GM18909 (cell line): Measurements from ENCODE around the gene LRRC25.
A peak's percentile ranks its signal among the peaks of the same experiment; 100 is the strongest.

Experiments
- ATAC-seq: cut with Tn5 transposase; IDR thresholded peaks from one replicate; pipeline ENCODE4 v1.9.1; 2021; ENCODE audit warnings: mild to moderate bottlenecking; ENCODE audit not compliant: unreplicated experiment, poor library complexity

The LRRC25 gene

DNA sequence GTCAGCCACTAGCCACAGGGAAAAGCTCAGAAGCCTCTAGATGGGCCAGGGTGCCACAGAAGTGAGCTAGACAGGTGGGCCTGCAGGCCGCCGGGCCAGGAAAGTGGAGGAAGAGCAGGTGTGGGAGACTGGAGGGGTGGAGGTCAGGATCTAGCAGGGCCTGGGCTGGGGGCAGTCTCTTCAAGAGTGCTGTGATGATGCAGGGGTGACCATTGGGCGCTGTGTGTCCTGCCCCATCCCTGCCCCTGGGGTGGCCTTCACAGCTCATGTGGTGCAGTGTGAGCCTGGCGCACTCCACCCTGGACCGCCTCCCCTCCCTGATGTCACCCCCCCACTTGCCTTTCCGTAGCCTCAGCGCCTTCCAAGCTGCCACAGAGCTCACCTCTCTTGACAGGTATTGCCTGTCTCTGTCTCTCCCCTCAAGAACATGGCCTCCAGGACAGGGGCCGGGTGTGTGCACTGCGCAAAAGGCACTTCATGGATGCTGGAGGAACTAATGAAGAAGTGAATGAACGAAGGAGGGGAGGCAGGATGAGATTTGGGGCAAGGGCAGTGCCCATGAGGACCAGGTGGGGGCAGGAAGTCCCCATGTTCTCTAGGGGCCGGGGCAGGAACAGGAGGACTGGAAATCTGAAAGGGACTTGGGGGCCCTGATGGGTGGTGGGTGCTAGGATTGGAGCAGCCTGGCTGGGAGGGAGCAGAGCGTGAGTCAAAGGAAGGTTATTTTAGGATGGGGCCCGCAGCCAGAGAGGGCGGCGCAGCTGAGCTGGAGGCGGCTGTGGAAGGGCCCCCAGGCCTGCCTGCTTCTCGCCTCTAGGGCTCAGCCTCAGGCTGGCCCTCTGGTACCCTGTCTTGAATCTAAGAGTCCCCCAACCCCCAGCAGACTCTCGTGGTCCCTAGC is 28.3 kb upstream of the LRRC25 start:
- ATAC-seq = no peak

DNA sequence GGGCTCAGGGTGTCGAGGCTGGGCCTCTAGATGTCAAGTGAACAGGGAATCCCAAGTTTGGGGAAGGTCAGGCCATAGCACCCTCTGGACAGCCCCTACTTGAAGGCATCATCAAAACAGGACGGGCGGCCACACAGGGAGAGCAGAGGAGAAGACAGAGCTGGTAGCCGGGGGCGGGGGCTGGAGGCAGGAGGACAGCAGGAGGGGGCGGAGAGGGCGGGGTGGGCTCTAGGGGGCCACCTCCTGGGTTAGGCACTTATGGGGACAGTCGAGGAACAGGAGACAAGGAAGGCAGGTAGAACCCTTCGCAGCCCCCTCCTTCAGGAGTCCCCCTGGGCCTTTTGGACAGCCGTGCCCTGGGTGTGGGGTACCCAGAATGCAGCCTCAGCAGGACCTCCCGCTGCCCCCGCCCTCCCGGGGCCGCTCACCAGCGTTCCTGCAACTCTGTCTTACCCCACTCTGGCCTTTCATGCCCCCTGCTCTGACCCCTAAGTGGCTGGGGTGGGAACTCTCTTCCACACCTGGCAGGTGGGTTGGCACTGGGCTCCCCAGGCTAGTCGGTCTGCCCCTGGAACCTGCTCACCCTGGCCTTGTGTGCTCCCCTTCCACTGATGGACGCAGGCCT is 27.6 kb upstream of the LRRC25 start:
- ATAC-seq = no peak

- ATAC-seq = no peak
Measured at GRCh38 chr19:18424122-18424889, 26.9 kb upstream of the LRRC25 start.

GRCh38 chr19:18423258-18424020 is 26.0 kb upstream of the LRRC25 start:
- no peak for ATAC-seq

GRCh38 chr19:18422530-18423191 is 25.2 kb upstream of the LRRC25 start:
- ATAC-seq = no peak

DNA sequence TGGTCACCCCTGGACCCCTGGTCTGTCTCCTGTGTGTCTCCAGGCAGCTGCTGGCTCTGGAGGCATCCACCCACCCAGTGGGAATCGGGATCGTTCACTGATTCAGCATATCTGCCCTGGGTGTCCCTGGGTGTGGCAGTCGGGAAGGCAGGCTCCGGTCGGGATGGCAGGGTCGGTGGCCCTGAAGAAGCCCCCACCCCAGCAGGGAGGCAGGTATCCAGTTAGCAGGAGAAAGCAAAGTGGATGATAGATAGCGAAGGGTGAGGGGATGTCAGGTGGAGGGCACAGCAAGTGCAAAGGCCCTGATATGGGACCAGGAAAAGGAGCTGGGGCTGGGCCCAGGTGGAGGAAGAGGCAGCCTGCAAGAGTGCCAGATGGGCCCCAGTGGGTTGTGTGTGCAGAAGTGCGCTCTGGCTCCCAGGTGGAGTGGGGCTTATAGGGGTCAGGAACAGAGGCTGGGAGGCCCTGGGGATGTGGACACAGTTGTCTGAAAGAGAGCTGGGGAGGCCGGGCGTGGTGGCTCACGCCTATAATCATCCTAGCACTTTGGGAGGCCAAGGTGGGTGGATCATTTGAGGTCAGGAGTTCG is 24.0 kb upstream of the LRRC25 start:
- ATAC-seq = no peak

GRCh38 chr19:18420930-18421329 is 23.5 kb upstream of the LRRC25 start:
- no peak for ATAC-seq

DNA sequence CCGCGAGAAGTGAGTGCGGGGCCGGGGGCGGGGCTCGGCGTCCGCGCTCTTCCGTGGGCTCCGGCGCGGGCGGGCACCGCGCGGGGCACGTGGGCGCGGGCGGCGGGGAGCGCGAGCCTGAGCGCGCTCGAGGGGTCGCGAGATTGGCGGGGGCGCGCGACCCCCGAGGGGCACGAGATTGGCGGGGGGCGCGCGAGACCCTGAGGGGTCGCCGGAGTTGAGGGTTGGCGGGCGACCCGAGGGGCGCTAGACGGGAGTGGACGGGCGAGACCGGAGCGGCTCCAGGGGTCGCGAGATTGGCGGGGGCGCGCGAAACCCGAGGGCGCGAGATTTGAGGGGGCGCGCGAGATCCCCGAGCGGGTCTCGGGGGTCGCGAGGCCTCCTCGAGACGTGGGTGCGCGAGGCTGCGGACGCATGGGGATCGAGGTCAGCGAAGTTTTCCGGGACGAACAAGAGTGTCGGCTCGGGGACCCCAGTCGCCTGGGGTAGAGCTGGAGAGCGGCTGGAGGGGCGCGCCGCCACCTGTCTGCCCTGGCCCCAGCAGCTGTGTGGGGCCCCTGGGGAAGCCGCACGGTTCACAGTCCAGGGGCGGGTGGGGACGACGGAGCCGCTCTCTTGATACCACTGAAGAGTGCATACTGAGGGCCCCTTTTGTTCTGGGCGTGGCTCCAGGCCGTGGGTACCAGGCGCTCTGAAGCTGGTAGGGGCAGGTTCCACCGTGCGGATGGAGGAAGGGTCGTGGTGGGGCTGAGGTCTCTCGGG is 22.5 kb upstream of the LRRC25 start:
- ATAC-seq = no peak

DNA sequence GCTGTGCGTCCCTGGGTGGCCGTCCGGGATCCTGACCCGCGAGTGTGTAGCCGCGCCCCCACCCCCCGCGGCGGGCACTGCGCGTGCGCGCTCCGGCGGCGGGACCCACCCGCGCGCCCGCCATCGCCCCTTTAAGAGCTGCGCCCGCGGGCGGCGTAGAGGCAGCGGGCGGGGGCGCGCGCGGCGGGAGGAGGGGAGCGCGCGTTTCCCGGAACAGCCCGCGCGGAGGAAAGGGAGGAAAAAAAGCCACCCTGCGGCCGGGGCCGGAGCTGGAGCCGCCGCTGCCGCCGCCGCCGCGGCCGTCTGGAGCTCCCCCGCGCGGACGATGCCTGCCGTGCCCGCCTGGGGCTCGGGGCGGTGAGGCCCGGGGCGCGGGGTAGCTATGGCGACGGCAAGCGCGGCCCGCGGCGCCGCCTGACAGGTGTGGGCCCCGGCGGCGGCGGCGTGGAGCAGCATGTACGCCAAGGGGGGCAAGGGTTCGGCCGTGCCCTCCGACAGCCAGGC is 21.8 kb upstream of the LRRC25 start, which contains the start of gene SSBP4:
SSBP4 (plus strand) TSS at position 204 of the 504 bp plus-strand sequence; CDS start at position 455, 251 bp downstream.
- ATAC-seq = peak; percentile 48

- peak; percentile 3 for ATAC-seq
Measured at GRCh38 chr19:18418483-18419194, 21.2 kb upstream of the LRRC25 start.

DNA sequence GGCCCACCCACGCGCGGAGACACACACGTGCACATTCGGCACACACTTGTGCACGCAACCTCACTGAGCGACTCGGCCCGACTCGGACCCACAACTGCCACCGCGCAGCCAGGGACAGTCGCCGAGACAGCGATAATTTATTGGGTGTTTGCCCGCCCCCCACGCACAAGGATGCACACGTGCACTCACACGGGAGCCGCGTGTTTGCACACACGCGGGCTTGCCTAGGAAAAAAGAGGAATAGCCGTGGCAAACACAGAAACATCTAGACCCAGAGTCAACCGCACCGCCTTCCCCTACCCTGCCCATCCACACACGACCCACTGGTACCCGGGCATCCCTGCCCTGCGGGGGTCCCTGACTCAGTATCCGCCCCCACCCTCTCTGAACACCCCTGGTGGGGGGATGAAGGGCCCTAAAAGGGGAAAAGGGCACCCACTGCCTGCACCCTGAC is 20.6 kb upstream of the LRRC25 start:
- no peak for ATAC-seq

- no peak for ATAC-seq
Measured at GRCh38 chr19:18417250-18418028, 20.0 kb upstream of the LRRC25 start.

DNA sequence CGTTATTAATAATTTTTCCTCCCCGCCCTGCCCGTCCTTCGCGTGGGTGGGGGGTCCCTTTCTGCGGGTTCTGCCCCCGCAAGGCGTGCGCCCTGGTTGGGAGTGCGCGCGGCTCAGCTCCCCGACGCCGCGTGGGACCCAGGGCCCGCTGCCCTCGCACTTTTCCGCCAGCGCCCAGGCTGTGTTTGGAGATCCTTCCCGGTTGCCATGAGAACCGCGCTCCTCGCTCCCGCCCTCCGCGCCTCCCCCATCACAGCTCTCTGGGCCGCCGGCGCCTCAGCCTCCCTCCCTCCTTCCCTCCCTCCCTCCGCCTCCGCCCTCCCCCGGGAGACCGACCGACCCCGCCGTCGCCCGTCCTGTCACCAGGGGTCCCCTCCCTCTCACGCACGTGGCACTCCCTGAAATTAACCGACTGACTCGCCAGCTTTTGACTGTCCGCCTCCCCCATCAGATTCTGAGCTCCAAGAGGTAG is 19.4 kb upstream of the LRRC25 start:
- ATAC-seq = no peak

GRCh38 chr19:18415178-18415867 is 17.9 kb upstream of the LRRC25 start:
- ATAC-seq = no peak

GRCh38 chr19:18414504-18415177 is 17.2 kb upstream of the LRRC25 start:
- ATAC-seq = no peak
